GM06990 (cell line): ENCODE results near the gene MC1R.
"Not testable (repeated sequence)": the region's sequence is repeated elsewhere in the genome, so short reads cannot be mapped to it uniquely, and the experiment has no call there.

ENCODE experiments used
- DNase-seq: peaks from one replicate; pipeline ENCODE4 v3.0.0-alpha.2; 2011; ENCODE audit not compliant: insufficient read length; ENCODE audit errors: extremely low read depth
- H3K27me3 ChIP-seq: replicated peaks from 2 replicates; pipeline ENCODE4 v1.6.0; 2011; ENCODE audit warnings: low read length; ENCODE audit not compliant: control insufficient read depth, insufficient read depth
- H3K36me3 ChIP-seq: 2 replicates; pipeline ENCODE4 v1.5.1; 2011; ENCODE audit warnings: low read length; ENCODE audit not compliant: control insufficient read depth, insufficient read depth
- H3K4me3 ChIP-seq: replicated peaks from 2 replicates; pipeline ENCODE4 v1.5.1; 2011; ENCODE audit warnings: low read depth, mild to moderate bottlenecking, control low read depth, low read length
- CTCF ChIP-seq: IDR thresholded peaks from 2 replicates; pipeline ENCODE4 v1.5.1; 2011; ENCODE audit warnings: low read length, control low read depth, mild to moderate bottlenecking, inconsistent platforms; ENCODE audit not compliant: insufficient read depth, poor library complexity, severe bottlenecking

The MC1R gene

DNA sequence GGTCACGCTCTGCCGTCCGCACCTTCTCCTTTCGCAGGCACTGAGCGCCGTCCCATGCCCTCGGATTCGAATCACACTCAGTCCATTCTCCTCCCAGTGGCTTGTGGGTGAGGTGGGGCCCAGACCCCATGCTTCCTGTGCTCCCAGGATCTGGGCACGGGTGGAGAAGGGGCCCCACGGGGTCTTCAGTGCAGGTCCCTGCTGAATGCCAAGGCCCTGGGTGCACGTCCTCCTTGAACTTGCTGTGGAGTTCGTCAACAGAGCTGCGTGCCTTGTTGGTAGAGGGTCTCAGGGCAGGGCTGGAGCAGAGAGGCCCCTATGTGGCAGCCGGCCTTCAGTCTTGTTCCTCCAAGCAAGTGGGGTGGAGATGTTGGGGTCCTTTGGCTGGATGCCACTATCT, 7.3 kb upstream of the MC1R start:
- no peak for TF ChIP-seq CTCF
- peaks cover 32% of the 10 kb centered on the region for H3K36me3 ChIP-seq
- no peak overlapping the region for H3K4me3 ChIP-seq
- H3K27me3 ChIP-seq = no peaks in the 10 kb centered on the region
- DNase-seq = no peak

DNA sequence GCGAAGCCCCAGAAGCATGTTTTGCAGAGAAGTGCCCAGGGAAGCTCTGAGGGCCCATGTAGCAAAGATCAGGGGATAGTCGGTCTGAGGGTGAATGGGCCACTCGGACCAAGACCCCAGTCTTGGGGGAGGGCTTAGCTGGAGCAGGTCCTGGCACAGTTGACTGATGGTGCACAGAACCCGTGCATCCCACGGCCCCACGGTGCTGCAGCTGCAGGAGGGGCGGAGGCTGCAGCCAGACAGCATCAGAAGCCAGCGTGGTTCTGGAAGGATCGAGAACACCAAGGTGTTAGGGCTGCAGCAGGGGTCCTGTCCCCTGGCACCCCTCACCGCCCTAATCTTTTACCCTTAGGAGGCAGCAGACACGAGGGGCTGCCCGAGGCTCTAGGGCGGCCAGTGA, 6.5 kb upstream of the MC1R start:
- no peaks in the 10 kb centered on the region for H3K27me3 ChIP-seq

GRCh38 chr16:89912627-89913026, 6.0 kb upstream of the MC1R start:
- TF ChIP-seq CTCF = no peak
- no peak for DNase-seq

More for the DNA sequence above, 6.5 kb upstream of the MC1R start:
- TF ChIP-seq CTCF = no peak
- Histone ChIP-seq H3K36me3 (peaks cover 27% of the 10 kb centered on the region), H3K4me3 (no peak overlapping the region)
- DNase-seq = no peak

DNA sequence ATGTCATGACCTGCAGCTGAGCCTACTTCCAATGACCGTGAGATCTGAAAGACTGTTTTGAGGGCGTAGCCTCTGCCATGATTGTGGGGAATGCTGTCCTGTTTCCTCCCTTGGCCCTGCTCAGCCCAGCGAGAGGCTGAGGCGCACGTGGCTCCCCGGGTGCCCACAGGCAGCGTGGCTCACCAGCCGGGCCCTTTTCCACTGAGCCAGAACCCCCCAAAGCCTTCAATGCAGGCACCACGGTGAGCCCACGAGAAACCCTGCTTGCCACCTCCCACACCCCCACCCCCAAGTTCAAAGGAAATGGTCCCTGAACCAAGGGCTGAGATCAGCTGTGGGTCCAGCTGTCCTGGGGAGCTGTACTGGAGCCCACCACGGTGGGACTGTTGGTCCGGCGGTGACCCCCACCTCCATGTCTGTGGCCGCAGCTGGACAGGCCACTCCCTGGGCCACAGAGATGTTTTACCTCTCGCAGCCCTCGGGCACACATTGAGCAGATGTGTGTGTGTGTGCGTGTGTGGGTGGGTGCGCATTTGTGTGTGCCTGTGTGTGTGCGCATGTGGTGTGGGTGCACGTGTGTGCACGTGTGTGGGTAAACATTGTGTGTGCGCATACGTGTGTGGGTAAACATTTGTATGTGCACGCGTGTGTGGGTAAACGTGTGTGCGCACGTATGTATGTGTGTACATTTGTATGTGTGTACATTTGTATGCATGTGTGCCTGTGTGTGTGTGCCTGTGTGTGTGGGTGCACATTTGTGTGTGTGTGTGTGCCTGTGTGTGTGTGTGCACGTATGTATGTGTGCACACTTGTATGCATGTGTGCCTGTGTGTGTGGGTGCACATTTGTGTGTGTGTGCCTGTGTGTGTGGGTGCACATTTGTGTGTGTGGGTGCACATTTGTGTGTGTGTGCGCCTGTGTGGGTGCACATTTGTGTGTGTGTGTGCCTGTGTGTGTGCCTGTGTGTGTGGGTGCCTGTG, 5.0 kb upstream of the MC1R start:
- Histone ChIP-seq H3K27me3 (no peaks in the 10 kb centered on the region), H3K36me3 (peaks cover 26% of the 10 kb centered on the region), H3K4me3 (no peak overlapping the region)
- no peak for DNase-seq
- no peak for TF ChIP-seq CTCF

More at GRCh38 chr16:89912627-89913026, 6.0 kb upstream of the MC1R start:
- H3K27me3 ChIP-seq = no peaks in the 10 kb centered on the region
- H3K36me3 ChIP-seq = peaks cover 27% of the 10 kb centered on the region
- H3K4me3 ChIP-seq = no peak overlapping the region

GRCh38 chr16:89914642-89915285, 3.9 kb upstream of the MC1R start:
- not testable (repeated sequence) for DNase-seq, H3K4me3 ChIP-seq, H3K27me3 ChIP-seq
- H3K36me3 ChIP-seq = peaks cover 21% of the 10 kb centered on the region

- peaks cover 16% of the 10 kb centered on the region for H3K36me3 ChIP-seq
- H3K4me3 ChIP-seq = no peak overlapping the region
- H3K27me3 ChIP-seq = no peaks in the 10 kb centered on the region; the same call in 1 of the 2 replicates
- no peak for DNase-seq
- no peak for TF ChIP-seq CTCF
Observed at GRCh38 chr16:89915303-89916232, 3.1 kb upstream of the MC1R start.
